Coronary artery (tissue), 2 donors: ENCODE measurements around the gene PLOD2.
A peak's percentile ranks its signal among the peaks of the same experiment; 100 is the strongest.

Source experiments
- DNase-seq: peaks from one replicate; pipeline ENCODE4 v3.0.0-alpha.2; 2017; ENCODE audit warnings: low spot score
- H3K27ac ChIP-seq, 2 donors: fragments of 200-600 bp; sonication (generic); one replicate each; pipeline ENCODE4 v1.5.1; 2016 to 2019
- H3K4me3 ChIP-seq: fragments of 200-600 bp; sonication (generic); 2 replicates; pipeline ENCODE4 v1.5.1; 2016; ENCODE audit warnings: mild to moderate bottlenecking, moderate library complexity
- TF ChIP-seq, protein P1 (sequence below): fragments of 200-600 bp; sonication (generic); IDR thresholded peaks from one replicate; pipeline ENCODE4 v1.5.1; 2019; ENCODE audit warnings: antibody characterized with exemption

Gene PLOD2

DNA sequence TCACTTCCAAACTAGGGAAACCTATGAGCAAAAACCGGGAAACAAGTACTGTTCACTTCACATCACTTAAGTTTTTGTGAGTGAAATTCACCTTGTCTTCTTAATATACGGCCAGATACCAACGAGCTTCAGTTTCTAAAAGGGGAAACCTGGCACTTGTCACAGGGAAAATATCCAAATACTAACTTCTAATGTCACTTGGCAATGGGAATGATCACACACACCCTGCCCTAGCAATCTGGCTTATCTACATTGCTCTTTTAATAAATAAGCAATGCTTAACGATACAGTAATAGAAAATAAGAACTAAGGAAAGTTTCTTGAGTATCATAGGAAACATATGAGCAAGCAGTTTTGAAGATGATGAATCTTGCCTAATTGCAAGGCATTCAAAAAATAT is 34.6 kb upstream of the PLOD2 start:
- H3K4me3 ChIP-seq = no peak overlapping the region
- H3K27ac ChIP-seq = peak overlapping the region; percentile 16 to 53
- TF ChIP-seq, protein P1, sequence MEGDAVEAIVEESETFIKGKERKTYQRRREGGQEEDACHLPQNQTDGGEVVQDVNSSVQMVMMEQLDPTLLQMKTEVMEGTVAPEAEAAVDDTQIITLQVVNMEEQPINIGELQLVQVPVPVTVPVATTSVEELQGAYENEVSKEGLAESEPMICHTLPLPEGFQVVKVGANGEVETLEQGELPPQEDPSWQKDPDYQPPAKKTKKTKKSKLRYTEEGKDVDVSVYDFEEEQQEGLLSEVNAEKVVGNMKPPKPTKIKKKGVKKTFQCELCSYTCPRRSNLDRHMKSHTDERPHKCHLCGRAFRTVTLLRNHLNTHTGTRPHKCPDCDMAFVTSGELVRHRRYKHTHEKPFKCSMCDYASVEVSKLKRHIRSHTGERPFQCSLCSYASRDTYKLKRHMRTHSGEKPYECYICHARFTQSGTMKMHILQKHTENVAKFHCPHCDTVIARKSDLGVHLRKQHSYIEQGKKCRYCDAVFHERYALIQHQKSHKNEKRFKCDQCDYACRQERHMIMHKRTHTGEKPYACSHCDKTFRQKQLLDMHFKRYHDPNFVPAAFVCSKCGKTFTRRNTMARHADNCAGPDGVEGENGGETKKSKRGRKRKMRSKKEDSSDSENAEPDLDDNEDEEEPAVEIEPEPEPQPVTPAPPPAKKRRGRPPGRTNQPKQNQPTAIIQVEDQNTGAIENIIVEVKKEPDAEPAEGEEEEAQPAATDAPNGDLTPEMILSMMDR = no peak
- no peak for DNase-seq

DNA sequence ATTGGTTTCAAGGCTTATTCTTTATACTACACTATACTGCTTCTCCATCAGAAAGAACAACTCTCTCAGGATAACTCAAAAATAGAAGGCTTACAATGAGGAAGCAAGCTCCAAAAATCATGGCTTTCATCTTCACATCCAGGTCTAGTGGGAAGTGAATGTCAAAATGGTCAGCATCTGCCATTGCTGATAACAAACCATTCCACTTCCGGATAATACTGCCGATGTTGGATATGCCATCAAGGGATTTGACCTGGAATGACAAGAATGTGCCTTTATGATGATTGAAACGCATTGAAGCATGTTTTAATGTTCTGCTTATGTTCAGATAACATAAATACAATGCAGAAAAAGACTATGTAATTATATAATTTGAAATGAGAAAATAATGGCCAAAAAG is 34.0 kb upstream of the PLOD2 start:
- Histone ChIP-seq H3K27ac (peak overlapping the region; percentile 16 to 53), H3K4me3 (no peak overlapping the region)
- no peak for DNase-seq
- TF ChIP-seq, protein P1 = no peak

DNA sequence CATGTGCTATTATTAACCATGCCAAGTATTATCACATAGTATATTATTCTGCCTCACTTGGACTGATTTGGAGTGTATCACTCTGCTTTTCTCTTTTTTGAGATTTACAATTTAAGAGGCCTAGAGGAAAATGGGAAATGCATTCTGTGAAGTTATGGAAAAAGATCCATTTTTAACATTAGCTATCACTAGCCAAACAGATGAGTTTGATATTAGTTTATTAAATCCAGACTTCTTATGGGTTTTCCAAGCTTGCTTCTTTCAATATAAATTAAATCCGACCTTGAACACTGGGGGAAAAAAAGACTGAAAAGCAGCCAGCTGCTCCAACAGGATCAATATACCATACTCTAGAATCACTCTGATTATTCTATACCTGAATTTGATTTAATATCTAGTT is 30.1 kb upstream of the PLOD2 start:
- H3K4me3 ChIP-seq = no peak overlapping the region
- TF ChIP-seq, protein P1 = no peak
- DNase-seq = no peak
- no peak overlapping the region for H3K27ac ChIP-seq

DNA sequence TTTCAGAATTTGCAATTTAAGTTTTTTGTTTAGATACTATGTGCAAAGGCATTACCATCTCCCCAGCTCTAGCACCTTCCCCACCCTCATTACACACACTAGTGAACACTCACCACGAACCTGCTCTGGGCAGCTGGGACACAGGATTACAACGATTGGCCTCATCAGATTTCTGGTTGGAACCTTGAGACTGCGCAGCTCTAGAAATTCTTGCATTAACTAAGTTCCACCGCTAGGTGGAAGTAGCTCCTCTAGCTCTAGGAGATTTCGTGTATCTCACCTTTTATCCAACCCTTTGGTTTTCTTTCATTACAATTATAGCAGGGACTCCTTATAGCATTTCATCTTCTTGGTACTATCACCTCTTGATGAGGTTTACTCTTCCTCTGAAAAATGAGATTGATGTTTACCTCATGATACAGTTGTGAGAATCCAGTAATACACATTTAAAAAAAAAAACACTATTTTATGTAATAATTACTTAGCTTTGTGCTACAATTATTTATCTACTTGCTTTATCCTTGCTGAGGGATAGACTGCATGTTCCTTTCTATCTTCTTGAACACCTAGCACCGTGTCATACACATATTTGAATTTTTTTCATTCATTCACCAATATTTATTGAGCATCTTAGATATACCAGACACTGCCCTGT is 28.7 kb upstream of the PLOD2 start:
- no peak for DNase-seq
- Histone ChIP-seq H3K27ac (no peak overlapping the region), H3K4me3 (no peak overlapping the region)
- TF ChIP-seq, protein P1 = peak; percentile 29

DNA sequence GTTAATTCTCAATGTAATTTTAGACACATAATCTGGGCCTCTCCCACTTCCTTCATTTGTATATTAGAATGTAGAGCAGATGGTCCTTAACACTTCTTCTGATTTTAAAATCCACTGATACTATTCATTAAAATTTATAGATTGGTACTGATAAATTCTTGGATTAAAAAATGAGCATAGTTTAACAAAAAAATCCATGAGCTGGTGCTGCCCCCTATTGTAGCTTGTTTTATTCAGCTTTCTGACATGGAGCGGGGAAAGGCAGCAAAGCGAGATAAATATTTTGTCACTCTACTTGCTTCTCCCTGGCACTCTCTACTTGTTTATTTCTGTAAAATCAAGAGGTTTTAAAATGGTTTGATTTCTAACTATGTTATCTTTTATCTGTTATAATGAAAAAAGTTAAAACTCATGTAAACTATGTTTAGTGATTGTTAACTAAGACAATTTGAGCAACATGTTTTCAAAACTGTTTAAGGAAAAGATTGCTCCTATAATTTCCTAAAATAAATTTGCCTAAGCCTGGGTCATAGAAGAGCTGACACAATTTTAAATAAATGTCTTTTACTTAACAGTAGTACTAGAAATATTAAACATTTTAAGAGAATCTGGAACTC is 26.5 kb upstream of the PLOD2 start:
- Histone ChIP-seq H3K4me3 (no peak overlapping the region), H3K27ac (no peak overlapping the region)
- no peak for DNase-seq
- TF ChIP-seq, protein P1 = no peak

DNA sequence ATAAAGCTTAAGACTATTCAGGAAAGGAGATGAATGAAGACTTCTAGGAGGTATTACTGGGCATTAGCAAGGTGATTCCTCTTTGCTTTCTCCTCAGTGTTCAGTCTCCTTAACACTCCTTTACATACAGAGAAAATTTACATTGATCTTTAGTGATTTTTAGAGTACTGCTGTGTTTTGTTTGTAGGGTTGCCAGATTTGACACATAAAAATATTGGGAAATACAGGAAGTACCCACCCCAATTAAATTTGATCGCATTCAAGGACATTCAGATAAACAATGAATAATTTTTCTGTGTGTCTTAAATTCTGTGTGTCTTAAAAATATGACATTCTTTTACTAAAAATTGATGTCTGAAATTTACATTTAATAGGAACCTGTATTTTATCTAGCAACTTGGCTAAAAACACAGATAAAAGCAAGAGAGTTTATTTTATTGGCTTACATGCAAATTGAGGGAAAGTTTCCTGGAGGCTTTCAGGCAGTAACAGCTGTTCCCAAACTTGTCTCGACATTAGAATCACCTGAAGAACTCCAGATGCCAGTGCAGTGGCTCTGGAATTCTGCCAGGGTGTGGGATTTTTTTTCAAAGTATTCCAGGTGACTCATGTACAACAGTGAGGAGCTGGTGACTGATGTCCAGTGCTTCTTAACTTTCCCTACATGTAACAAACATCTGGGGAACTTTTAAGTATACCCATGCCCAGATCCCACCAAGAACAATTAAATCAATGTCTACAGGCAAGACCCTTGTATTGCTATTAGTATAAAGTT is 23.4 kb upstream of the PLOD2 start:
- Histone ChIP-seq H3K27ac (no peak overlapping the region), H3K4me3 (no peak overlapping the region)
- no peak for DNase-seq
- TF ChIP-seq, protein P1 = no peak

DNA sequence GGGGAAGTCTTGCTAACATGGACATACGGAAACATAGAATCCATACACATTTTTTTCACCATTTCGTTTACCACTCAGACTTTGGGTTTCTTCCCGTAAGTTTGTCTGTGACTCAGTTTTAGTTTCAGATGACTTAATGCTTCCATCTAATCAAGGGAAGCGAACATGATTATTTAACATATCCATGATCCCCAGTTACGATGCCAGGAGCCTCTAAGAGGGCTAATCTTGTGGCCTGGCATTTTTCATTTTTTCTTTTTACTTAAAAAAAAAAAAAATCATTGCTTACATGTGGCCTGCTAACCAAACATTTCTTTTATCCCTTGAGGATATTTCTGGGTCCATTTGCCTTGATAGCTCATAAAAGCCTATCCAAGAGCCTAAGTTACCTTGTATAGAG is 20.2 kb upstream of the PLOD2 start:
- no peak overlapping the region for H3K4me3 ChIP-seq
- H3K27ac ChIP-seq = no peak overlapping the region
- TF ChIP-seq, protein P1 = no peak
- no peak for DNase-seq
